HG02852 (cell line): ENCODE measurements around the gene NR6A1.

Experiments
- ATAC-seq: cut with Tn5 transposase; IDR thresholded peaks from one replicate; pipeline ENCODE4 v1.9.1; 2021; ENCODE audit warnings: mild to moderate bottlenecking, moderate library complexity; ENCODE audit not compliant: unreplicated experiment

NR6A1 gene

DNA sequence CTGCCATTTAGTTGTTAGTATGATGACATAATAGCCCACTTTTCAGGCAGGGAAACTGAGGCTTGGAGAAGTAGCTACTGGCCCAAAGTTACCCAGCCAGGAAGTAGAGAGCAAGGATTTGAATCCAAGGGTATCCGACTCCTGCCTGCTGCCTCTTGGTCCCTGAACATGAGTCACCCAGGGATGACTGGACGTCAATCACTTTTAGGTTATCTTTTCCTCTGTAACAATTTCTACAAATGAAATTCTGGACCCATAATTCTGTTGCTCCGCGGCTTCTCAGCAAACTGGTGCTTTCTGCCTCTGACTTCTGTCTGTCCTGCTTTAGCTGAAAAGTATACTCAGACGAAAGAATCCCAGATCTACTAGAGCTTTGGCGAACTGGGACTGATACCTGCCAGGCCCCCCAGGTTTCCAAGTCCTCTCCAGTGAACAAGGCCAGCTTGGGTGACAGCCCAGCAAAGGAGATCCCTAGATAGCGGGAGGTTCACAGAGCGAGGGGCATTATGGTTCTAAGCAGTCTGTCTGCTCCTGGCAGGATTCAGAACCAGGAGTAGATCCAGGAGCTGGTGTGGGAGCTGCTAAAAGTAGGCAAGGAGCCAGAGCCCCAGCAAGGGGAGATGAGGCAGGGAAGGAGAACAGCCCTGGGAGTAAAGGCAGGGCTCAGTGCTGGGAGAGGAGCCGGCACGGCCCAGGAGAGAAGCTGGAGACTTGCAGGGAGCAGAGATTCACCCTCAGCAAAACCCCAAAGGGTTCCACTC is 26.4 kb upstream of the NR6A1 start:
- no peak for ATAC-seq

DNA sequence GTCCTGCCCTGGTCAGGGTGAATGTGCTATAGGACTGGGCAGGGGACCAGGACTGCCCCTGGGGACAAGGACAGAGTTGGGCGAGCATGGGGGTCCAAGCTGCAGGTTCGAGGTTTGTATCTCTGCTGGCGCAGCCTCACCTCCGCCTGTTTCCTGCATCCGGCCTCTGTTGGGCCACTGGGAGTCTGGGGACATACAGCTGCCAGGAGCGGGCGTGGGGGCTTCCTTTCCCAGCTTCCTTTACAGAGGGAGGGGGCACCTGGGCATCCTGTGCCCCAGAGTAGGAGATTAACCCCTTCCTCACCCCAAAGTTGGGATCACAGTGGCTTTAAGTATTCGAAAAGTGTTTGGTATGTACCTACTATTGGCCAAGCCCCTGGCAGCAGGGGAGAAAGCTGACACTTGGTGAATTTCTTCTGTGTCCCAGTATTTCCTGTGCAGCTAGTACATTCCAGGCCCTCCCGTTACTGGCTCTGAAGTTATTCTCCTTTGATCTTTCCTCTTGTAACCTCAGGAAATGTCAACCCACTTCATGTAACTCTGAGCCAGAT is 24.8 kb upstream of the NR6A1 start:
- ATAC-seq: no peak

DNA sequence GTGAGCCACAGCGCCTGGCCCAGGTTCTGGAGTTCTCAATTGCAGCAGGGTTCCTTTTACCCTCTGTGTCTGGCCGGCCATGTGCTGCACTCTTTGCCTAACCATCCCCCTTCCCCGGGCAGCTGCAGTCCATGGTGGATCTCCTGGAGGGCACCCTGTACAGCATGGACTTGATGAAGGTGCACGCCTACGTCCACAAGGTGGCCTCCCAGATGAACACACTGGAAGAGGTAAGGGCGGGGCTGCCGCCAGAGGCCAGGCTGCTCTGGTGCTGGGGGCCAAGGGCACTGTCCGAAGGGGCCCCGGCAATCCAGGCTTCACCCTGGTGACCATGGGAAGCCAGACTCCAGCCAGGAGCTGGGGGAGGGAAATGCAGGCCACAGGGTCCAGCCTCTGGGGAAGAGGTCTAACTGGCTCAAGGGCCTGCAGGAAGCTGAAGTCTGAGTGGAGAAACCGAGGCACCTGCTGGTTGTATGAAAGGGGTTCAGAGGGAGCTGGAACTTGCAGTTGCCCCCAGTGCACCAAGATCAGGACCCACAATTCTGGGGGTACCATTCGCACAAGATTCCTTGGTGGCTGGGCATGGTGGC is 23.9 kb upstream of the NR6A1 start:
- ATAC-seq: no peak

GRCh38 chr9:124793015-124793541 is 22.0 kb upstream of the NR6A1 start:
- no peak for ATAC-seq

- ATAC-seq: no peak
Observed at GRCh38 chr9:124792257-124793014, 21.3 kb upstream of the NR6A1 start.

DNA sequence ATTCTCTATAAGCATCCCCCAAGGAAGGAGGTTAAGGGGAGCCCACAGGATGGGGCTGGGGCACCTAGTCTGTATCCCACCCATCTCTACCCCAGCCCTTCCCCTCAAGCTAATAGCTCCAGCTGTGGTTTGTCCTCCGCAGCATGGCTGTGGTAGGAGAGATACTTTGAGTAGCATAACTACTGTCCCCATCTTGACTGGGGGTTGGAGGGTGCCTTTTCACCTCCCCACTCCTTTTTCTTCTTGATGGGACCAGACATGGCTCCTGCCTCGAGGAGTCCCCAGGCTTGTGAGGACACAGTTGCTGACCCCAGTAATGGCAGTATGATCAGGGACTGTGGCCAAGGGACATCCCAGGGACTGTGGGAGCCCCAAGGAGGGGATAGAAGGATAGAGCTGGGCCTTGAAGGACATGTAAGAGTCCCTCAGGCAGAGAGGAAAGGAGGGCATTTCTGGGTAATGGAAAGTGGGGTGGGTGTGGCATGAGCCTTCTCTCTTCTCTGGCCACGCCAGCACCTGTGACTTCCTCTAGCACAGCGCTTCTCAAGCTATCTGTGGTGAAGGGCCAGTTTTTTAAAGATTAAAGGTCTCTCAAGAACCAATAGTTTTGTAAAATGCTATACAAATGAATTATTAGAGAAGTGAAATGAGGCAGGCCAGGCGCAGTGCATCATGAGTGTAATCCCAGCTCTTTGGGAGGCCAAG is 19.8 kb upstream of the NR6A1 start:
- no peak for ATAC-seq

DNA sequence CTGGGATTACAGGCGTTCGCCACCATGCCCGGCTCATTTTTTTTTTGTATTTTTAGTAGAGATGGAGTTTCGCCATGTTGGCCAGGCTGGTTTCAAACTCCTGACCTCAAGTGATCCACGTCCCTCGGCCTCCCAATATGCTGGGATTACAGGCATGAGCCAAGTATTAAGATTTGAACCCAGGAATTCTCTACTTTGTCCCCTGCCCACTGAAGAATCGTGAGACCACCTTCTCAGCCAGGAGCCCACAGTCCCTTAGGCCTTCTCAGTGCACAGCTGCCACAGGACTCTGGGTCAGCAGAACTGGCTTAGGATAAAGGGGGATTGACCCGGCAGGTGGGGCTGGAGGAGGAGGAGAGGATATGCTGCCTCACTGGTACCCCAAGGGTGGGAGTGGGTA is 19.2 kb upstream of the NR6A1 start:
- no peak for ATAC-seq

GRCh38 chr9:124789531-124789930 is 18.4 kb upstream of the NR6A1 start:
- no peak for ATAC-seq

- ATAC-seq: no peak
Observed at GRCh38 chr9:124788542-124789217, 17.6 kb upstream of the NR6A1 start.

GRCh38 chr9:124786881-124787573 is 15.9 kb upstream of the NR6A1 start:
- ATAC-seq: no peak

- no peak for ATAC-seq
Observed at GRCh38 chr9:124784509-124784908, 13.4 kb upstream of the NR6A1 start.

GRCh38 chr9:124783830-124784229 is 12.7 kb upstream of the NR6A1 start:
- ATAC-seq: no peak

- no peak for ATAC-seq
Observed at GRCh38 chr9:124782661-124783574, 11.8 kb upstream of the NR6A1 start.

DNA sequence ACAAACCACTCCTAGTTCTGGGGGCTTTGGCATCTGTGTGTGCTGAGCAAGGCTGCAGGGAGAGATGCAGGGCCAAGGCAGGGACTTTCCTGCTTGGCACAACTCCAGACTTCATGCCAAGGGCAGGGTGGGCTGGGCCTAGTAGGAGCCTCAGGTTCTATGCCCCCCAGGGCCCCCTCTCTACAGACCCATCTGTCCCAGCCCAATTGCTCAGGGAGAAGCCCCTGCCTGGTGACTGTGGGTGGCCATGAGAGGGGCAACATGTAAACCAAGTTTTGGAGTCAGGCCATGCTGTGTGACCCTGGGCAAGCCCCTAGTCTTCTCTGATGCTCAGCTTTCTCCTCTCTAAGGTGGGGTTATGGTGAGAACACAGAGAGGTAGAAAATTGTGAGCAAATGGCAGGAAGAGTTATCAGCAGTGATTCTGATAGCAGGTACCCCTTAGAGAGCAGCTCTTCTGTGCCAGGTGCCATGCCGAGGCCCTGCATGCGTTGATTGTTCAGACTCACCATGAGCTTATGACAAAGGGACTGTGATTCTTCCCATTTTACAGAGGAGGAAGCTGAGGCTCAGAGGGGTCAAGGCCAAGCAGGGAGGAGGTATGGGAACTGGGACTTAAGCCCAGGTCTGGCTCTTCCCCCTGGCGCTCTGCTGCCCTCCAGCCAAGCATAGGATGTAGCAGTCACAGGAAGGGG is 11.0 kb upstream of the NR6A1 start:
- ATAC-seq: no peak

- ATAC-seq: no peak
Observed at GRCh38 chr9:124780757-124781151, 9.6 kb upstream of the NR6A1 start.

- no peak for ATAC-seq
Observed at GRCh38 chr9:124780060-124780756, 9.1 kb upstream of the NR6A1 start.

GRCh38 chr9:124779368-124780059 is 8.4 kb upstream of the NR6A1 start:
- ATAC-seq: no peak
